Measurements from ENCODE around the gene APEH. TPM values are rescaled to one million over a fixed set of nuclear protein-coding genes. Genes with fewer than 3 reads are reported as not detected.

APEH gene
- total RNA-seq, 5 donors from 2014 or later (not counting 1 experiment from before 2014, with no cell fraction given), result 82.8 to 162 (median 141) TPM

DNA sequence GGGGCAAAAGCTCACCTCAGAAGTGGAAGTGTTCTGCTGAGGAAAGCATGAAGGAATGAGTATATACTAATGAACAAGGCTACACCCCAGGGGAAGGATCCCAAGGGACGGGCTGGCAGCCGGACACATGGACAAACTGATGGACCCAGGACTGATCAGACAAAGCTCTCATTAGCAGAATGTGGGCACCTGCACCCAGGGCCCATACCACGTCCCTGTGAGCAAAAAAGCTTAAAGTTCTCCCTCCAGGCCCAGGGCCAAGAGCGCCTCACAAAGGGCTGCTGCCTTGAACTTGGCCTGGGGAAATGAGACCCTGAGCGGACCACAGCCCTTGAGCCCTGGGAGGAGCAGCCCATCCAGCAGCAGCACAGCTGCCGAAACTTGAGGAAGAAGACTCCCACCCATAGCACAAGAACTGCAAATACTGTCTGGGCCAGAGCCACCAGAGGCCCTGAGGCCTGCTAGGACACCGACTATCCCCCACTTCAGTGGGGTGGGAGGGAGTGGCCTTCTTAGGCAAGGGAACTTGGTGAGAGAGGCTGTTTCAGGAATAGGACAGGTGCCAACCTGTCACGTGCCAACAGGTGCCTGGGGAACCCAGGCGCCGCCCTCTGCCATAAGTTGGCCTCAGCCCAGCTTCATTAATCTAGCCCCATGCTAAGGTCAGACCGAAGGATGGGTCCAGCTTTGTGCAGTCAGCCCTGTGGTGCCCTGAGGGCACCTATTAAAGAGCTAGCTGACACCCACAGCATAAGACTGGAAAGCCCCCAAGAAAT lies 51.9 kb downstream of the APEH start:
- Histone ChIP-seq H3K27me3 (replicated peaks in 1 of 2; ENCODE audit: control insufficient read depth in 2 of 2, extremely low read depth in 1 of 2, insufficient read depth in 2 of 2, low read length in 1 of 2) (no peaks in the 10 kb centered on the region), H3K36me3 (ENCODE audit: control insufficient read depth in 2 of 2, extremely low read depth in 1 of 2, insufficient read depth in 1 of 2, low read length in 1 of 2) (peaks cover 6 to 32% of the 10 kb centered on the region in 2 donors), H3K9me3 (no peaks in the 10 kb centered on the region), H3K4me3 (ENCODE audit: control insufficient read depth in 1 of 2, extremely low read depth in 1 of 2, low read length in 1 of 2) (no peak overlapping the region), H3K27ac (ENCODE audit: low read length) (no peak overlapping the region), H3K4me1 (ENCODE audit: control insufficient read depth in 1 of 2, extremely low read depth in 1 of 2, insufficient read depth in 2 of 2, low read length in 2 of 2) (peaks cover 3 to 25% of the 10 kb centered on the region in 2 experiments)
- peaks cover 14% of the 10 kb centered on the region for H3K36me3 Mint-ChIP-seq
- no peak for ATAC-seq (replicated peaks in 1 of 4)
- no peaks in the 10 kb centered on the region for H3K27me3 Mint-ChIP-seq
- no peak overlapping the region for H3K4me3 Mint-ChIP-seq
- WGBS (ENCODE audit: insufficient coverage), result 90% methylated on average over 7 of the region's 11 CpGs
- POLR2A ChIA-PET, result no interaction called here
- H3K4me1 Mint-ChIP-seq, result peaks cover 18 to 23% (median 20%) of the 10 kb centered on the region in 3 donors
- H3K27ac Mint-ChIP-seq, result peak overlapping the region in 1 of 2 donors; percentile 9
- CTCF ChIA-PET, result interaction anchor here in 1 of 2 donors (0.6 kb wide), 1 partner anchor 501 kb away, joined by 3 read pairs; no protein-coding TSS in a partner anchor
- no peaks in the 10 kb centered on the region for H3K9me3 Mint-ChIP-seq
- no peak for DNase-seq

- H3K4me3 ChIP-seq (ENCODE audit: control insufficient read depth in 1 of 2, extremely low read depth in 1 of 2, low read length in 1 of 2), result no peak overlapping the region
- ATAC-seq (replicated peaks in 1 of 4) (no peak), DNase-seq (no peak)
- peaks cover 3 to 22% of the 10 kb centered on the region in 2 experiments for H3K4me1 ChIP-seq (ENCODE audit: control insufficient read depth in 1 of 2, extremely low read depth in 1 of 2, insufficient read depth in 2 of 2, low read length in 2 of 2)
- no peaks in the 10 kb centered on the region for H3K9me3 ChIP-seq
- no peak overlapping the region for H3K4me3 Mint-ChIP-seq
- no peaks in the 10 kb centered on the region for H3K27me3 ChIP-seq (replicated peaks in 1 of 2; ENCODE audit: control insufficient read depth in 2 of 2, extremely low read depth in 1 of 2, insufficient read depth in 2 of 2, low read length in 1 of 2)
- no peaks in the 10 kb centered on the region for H3K27me3 Mint-ChIP-seq
- ChIA-PET CTCF (interaction anchor here in 1 of 2 donors (0.6 kb wide), 2 partner anchors 17 to 275 kb away, joined by 3 read pairs; no protein-coding TSS in a partner anchor), POLR2A (no interaction called here)
- H3K4me1 Mint-ChIP-seq, result peaks cover 15 to 19% (median 17%) of the 10 kb centered on the region in 3 donors
- peaks cover 9 to 30% of the 10 kb centered on the region in 2 donors for H3K36me3 ChIP-seq (ENCODE audit: control insufficient read depth in 2 of 2, extremely low read depth in 1 of 2, insufficient read depth in 1 of 2, low read length in 1 of 2)
- no peak overlapping the region for H3K27ac ChIP-seq (ENCODE audit: low read length)
- H3K36me3 Mint-ChIP-seq, result peaks cover 16% of the 10 kb centered on the region
- WGBS (ENCODE audit: insufficient coverage), result 98% methylated on average over 19 of the region's 19 CpGs
- H3K9me3 Mint-ChIP-seq, result no peaks in the 10 kb centered on the region
- H3K27ac Mint-ChIP-seq, result no peak overlapping the region
These were observed 53.2 kb downstream of the APEH start for GRCh38 chr3:49727154-49727923.

GRCh38 chr3:49727924-49728361 lies 53.8 kb downstream of the APEH start:
- WGBS (ENCODE audit: insufficient coverage), result 100% methylated on average over 15 of the region's 15 CpGs
- Histone ChIP-seq H3K36me3 (ENCODE audit: control insufficient read depth in 2 of 2, extremely low read depth in 1 of 2, insufficient read depth in 1 of 2, low read length in 1 of 2) (peaks cover 12 to 31% of the 10 kb centered on the region in 2 donors), H3K27ac (ENCODE audit: low read length) (no peak overlapping the region), H3K9me3 (no peaks in the 10 kb centered on the region), H3K4me3 (ENCODE audit: control insufficient read depth in 1 of 2, extremely low read depth in 1 of 2, low read length in 1 of 2) (no peak overlapping the region), H3K4me1 (ENCODE audit: control insufficient read depth in 1 of 2, extremely low read depth in 1 of 2, insufficient read depth in 2 of 2, low read length in 2 of 2) (peaks cover 3 to 16% of the 10 kb centered on the region in 2 experiments), H3K27me3 (replicated peaks in 1 of 2; ENCODE audit: control insufficient read depth in 2 of 2, extremely low read depth in 1 of 2, insufficient read depth in 2 of 2, low read length in 1 of 2) (no peaks in the 10 kb centered on the region)
- CTCF ChIA-PET, result interaction anchor here in 1 of 2 donors (0.6 kb wide), 1 partner anchor 276 kb away, joined by 3 read pairs; no protein-coding TSS in a partner anchor
- H3K4me1 Mint-ChIP-seq, result peaks cover 10 to 13% (median 11%) of the 10 kb centered on the region in 3 donors
- H3K36me3 Mint-ChIP-seq, result peaks cover 21% of the 10 kb centered on the region
- POLR2A ChIA-PET, result no interaction called here
- H3K4me3 Mint-ChIP-seq, result no peak overlapping the region
- no peaks in the 10 kb centered on the region for H3K9me3 Mint-ChIP-seq
- H3K27me3 Mint-ChIP-seq, result no peaks in the 10 kb centered on the region
- no peak overlapping the region for H3K27ac Mint-ChIP-seq
- DNase-seq (no peak), ATAC-seq (replicated peaks in 1 of 4) (no peak)

- Mint-ChIP-seq H3K4me1 (no peaks in the 10 kb centered on the region), H3K4me3 (no peak overlapping the region), H3K27me3 (no peaks in the 10 kb centered on the region), H3K36me3 (peaks cover 28% of the 10 kb centered on the region), H3K27ac (no peak overlapping the region), H3K9me3 (no peaks in the 10 kb centered on the region)
- Histone ChIP-seq H3K27me3 (replicated peaks in 1 of 2; ENCODE audit: control insufficient read depth in 2 of 2, extremely low read depth in 1 of 2, insufficient read depth in 2 of 2, low read length in 1 of 2) (no peaks in the 10 kb centered on the region), H3K4me1 (ENCODE audit: control insufficient read depth in 1 of 2, extremely low read depth in 1 of 2, insufficient read depth in 2 of 2, low read length in 2 of 2) (no peaks in the 10 kb centered on the region), H3K27ac (ENCODE audit: low read length) (no peak overlapping the region), H3K4me3 (ENCODE audit: control insufficient read depth in 1 of 2, extremely low read depth in 1 of 2, low read length in 1 of 2) (no peak overlapping the region), H3K9me3 (no peaks in the 10 kb centered on the region), H3K36me3 (ENCODE audit: control insufficient read depth in 2 of 2, extremely low read depth in 1 of 2, insufficient read depth in 1 of 2, low read length in 1 of 2) (peaks cover 18 to 46% of the 10 kb centered on the region in 2 donors)
- WGBS (ENCODE audit: insufficient coverage), result 88% methylated on average over 1 of the region's 4 CpGs
- CTCF ChIA-PET, result interaction anchor here in 1 of 2 donors (0.6 to 1.1 kb wide), 2 partner anchors 14 kb away, joined by 3 to 4 read pairs; no protein-coding TSS in a partner anchor
- DNase-seq, result no peak
- no peak for ATAC-seq (replicated peaks in 1 of 4)
- POLR2A ChIA-PET, result no interaction called here
These were observed 55.9 kb downstream of the APEH start for GRCh38 chr3:49729966-49730609.

DNA sequence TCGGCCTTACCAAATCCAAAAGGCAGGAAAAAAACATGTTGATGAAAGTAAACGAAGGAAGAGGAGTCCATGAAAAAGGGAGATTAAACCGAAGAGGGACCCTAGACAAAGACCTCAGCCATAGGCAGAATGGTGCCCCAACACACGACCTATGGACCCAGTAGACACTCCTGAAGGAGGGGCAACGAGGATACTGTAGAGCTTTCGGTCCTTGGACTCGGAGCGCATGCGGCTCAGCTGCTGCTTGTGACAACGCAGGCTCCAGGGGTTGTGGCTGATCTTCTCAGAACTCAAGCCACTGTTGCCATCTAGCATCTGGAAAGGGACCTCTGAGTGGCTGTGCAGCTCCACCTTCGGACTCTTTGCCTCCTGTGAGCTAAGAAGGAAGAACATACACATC lies 58.4 kb downstream of the APEH start:
- DNase-seq (no peak), ATAC-seq (replicated peaks in 1 of 4) (no peak)
- no peaks in the 10 kb centered on the region for H3K27me3 Mint-ChIP-seq
- no peak overlapping the region for H3K27ac Mint-ChIP-seq
- H3K4me1 ChIP-seq (ENCODE audit: control insufficient read depth in 1 of 2, extremely low read depth in 1 of 2, insufficient read depth in 2 of 2, low read length in 2 of 2), result no peaks in the 10 kb centered on the region
- no peak overlapping the region for H3K4me3 Mint-ChIP-seq
- H3K4me3 ChIP-seq (ENCODE audit: control insufficient read depth in 1 of 2, extremely low read depth in 1 of 2, low read length in 1 of 2), result no peak overlapping the region
- ChIA-PET POLR2A (no interaction called here), CTCF (no interaction called here)
- 91% methylated on average over 9 of the region's 11 CpGs for WGBS (ENCODE audit: insufficient coverage)
- H3K36me3 Mint-ChIP-seq, result peaks cover 34% of the 10 kb centered on the region
- no peak overlapping the region for H3K27ac ChIP-seq (ENCODE audit: low read length)
- H3K4me1 Mint-ChIP-seq, result no peaks in the 10 kb centered on the region
- peaks cover 26 to 51% of the 10 kb centered on the region in 2 donors for H3K36me3 ChIP-seq (ENCODE audit: control insufficient read depth in 2 of 2, extremely low read depth in 1 of 2, insufficient read depth in 1 of 2, low read length in 1 of 2)
- H3K9me3 Mint-ChIP-seq, result no peaks in the 10 kb centered on the region
- no peaks in the 10 kb centered on the region for H3K9me3 ChIP-seq
- H3K27me3 ChIP-seq (replicated peaks in 1 of 2; ENCODE audit: control insufficient read depth in 2 of 2, extremely low read depth in 1 of 2, insufficient read depth in 2 of 2, low read length in 1 of 2), result no peaks in the 10 kb centered on the region

- Mint-ChIP-seq H3K27me3 (no peaks in the 10 kb centered on the region), H3K4me3 (no peak overlapping the region), H3K9me3 (no peaks in the 10 kb centered on the region), H3K27ac (no peak overlapping the region), H3K36me3 (peaks cover 35% of the 10 kb centered on the region), H3K4me1 (peaks cover 0 to 4% (median under 1%) of the 10 kb centered on the region in 3 donors)
- H3K36me3 ChIP-seq (ENCODE audit: control insufficient read depth in 2 of 2, extremely low read depth in 1 of 2, insufficient read depth in 1 of 2, low read length in 1 of 2), result peaks cover 24 to 57% of the 10 kb centered on the region in 2 donors
- no peak for DNase-seq
- ATAC-seq (replicated peaks in 1 of 4), result no peak
- no peak overlapping the region for H3K27ac ChIP-seq (ENCODE audit: low read length)
- no peaks in the 10 kb centered on the region for H3K4me1 ChIP-seq (ENCODE audit: control insufficient read depth in 1 of 2, extremely low read depth in 1 of 2, insufficient read depth in 2 of 2, low read length in 2 of 2)
- WGBS (ENCODE audit: insufficient coverage), result no CpG with 5 or more reads among the region's 1 CpG
- CTCF ChIA-PET, result no interaction called here
- POLR2A ChIA-PET, result interaction anchor here in 1 of 2 donors (0.6 kb wide), 1 partner anchor 9 kb away, joined by 7 read pairs; no protein-coding TSS in a partner anchor
- no peaks in the 10 kb centered on the region for H3K27me3 ChIP-seq (replicated peaks in 1 of 2; ENCODE audit: control insufficient read depth in 2 of 2, extremely low read depth in 1 of 2, insufficient read depth in 2 of 2, low read length in 1 of 2)
- no peaks in the 10 kb centered on the region for H3K9me3 ChIP-seq
- no peak overlapping the region for H3K4me3 ChIP-seq (ENCODE audit: control insufficient read depth in 1 of 2, extremely low read depth in 1 of 2, low read length in 1 of 2)
These were observed 59.4 kb downstream of the APEH start for GRCh38 chr3:49733551-49733950.

Data from T-cell (primary cell).